Measurements from ENCODE around the gene PLAAT3.
"Not testable (repeated sequence)": the region's sequence is repeated elsewhere in the genome, so short reads cannot be mapped to it uniquely, and the experiment has no call there.

Gene PLAAT3

DNA sequence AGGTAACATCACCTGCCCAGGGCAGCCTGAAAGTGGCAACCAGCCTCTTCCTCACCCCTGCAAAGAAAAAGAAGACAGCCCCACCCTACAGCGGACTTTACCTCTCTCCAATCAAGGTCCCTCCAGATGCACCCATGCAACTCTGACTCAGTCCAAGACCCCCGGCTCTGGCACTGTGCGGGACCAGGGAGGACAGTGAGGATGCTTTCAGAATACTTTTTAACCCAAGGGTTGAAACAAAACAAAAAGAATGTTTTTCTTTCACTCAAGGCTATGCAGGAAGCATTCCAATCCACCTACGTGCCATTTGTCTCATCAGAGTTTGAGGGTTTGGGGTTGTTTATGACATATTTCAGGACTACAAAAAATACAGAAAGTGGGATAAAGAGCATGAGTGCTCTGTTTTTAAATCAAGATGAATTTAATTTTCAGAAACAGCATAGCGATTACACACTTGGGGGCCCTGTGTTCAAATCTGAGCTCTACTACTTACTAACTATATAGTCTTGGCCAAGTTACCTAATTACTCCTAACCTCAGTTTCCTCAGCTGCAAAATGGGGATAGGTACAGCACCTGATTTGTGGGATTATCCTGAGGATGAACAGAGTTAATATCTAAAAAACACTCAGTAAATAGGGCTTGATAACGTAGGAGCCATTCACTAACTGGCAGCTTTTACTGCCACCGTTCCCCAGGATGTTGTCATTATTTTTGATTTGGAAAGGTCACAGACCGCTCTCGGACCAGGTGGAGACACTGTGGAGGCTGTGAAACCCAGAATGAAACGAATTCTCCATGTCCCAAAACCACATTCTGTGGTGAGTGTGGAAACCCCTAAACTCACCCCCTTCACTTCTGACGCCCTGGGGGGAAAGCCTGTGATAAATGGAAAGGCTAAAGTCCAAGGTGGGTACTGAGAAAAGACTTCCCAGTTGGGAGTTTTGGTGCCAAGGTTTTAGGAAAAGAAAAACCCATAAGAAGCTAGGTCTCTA lies 5.6 kb downstream of the PLAAT3 start:
- peak; percentile 67 for DNase-seq

DNA sequence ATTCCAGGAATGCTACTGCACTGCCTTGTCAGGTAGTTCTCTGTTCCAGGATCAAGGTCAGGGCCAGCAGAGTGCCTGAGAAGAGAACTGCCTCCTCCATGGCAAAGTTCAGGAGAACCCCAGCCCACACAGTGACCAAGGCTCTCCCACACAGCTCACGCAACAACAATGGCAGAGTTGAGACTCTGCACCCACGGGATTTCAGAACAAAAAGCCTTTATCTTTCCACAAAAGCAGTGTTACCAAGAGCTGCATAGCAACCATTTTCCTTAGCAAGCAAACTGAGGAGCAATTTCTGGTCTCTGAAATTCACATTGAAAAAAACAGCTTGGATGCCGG lies 11.1 kb downstream of the PLAAT3 start:
- DNase-seq = no peak

DNA sequence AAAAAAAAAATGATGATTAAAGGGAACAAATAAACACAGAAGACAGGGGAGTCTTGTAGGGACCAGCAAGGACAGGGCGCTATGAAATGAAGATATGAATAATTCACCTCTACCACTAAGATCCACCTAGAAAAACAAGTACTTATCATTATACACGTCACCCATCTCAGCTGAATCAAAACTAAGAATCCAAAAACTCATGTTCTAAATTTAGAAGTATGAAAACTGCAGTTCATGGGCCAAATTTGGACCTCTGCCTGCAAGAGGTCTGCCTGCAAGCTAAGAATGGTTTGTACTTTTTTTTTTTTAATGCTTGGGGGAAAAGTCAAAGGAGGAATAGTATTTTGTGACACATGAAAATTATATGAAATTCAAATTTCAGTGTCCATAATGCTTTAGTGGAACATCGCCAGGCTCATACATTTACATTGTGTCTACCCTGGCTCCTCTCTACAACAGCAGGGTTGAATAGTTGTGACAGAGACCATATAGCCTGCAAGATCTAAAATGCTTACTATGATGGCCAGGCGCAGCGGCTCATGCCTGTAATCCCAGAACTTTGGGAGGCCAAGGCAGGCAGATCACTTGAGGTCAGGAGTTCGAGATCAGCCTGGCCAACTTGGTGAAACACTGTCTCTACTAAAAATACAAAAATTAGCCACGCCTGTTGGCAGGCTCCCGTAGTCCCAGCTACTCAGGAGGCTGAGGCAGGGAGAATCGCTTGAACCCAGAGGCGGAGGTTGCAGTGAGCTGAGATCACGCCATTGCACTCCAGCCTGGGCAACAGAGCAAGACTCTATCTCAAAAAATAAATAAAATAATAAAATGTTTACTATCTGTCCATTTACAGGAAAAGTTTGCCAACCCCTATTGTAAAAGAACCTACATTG lies 11.7 kb downstream of the PLAAT3 start:
- DNase-seq = peak; percentile 65

- peak; percentile 80 for DNase-seq
Measured at GRCh38 chr11:63599211-63600122, 14.8 kb downstream of the PLAAT3 start.

GRCh38 chr11:63598556-63598955 lies 15.7 kb downstream of the PLAAT3 start:
- DNase-seq = no peak

DNA sequence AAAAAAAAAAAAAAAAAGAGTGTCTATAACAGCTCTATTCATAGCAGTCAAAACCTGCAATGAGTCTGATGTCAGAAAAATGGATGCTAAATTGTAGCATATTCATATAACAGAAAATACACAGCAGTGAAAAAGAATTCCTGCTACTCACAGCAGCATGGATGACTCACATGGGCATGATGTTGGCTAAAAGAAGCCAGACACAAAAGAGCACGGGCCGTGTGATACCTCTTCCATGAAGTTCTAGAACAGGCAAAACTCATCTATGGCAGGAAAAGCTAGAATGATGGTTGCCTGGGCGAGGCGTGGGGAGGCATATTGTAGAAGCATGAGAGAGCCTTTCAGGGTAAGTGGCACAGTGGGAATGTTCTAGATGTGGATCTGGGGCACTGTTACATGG lies 18.9 kb downstream of the PLAAT3 start:
- DNase-seq = no peak

DNA sequence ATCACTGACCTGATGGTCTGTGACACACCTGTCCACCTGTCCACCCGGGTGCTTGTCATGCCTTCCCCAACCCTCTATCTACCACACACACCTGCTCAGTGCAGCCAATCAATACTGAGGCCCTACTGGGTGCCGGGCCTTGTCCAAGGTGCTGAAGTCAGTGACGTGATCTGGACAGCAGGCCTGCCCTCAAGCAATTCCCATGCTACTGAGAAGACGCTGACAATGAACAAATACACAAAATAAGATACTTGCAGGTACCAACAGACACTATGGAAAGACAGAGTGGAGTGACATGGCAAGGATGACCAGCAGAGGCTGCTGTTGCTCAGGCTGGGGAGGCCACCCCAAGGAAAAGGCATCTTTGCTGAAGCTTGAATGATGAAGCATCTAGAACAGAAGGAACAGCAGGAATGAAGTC lies 21.2 kb downstream of the PLAAT3 start:
- peak; percentile 24 for DNase-seq

DNA sequence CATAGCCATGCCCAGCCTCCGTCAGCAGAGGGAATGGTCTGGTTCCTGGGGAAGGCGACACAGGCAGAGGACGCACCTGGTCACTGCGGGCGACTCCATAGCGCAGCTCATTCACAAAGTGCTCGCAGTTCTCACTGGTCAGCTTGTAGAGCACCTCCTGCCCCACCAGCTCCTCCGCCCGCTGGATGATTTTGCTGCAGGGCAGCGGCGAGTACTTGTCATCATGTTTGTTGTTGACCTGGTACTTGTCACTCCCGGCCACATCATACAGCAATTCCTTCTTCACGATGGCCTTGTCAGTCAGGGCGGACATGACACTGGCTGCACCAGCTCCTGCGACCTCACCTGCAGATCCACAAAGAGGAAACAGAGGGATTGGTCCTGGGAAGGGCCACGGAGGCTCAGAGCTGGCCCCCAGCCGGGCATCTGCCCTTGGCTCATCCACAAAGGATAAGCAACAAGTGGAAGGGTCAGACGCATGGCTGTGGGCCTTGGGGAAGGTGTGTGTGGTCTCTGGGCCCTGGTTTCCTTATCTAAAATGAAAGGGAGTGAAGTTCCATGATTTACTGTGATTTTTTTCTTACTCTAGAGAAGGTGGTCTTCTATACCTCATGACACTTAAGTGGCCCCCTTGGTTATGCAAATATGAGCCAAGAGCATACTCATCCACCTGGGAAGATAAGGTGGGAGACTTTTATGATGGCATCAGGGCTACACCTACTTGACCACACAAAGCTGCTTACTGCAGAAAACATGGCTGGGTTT lies 24.0 kb downstream of the PLAAT3 start:
- no peak for DNase-seq

- DNase-seq = no peak
Measured at GRCh38 chr11:63589000-63589399, 25.2 kb downstream of the PLAAT3 start.

DNA sequence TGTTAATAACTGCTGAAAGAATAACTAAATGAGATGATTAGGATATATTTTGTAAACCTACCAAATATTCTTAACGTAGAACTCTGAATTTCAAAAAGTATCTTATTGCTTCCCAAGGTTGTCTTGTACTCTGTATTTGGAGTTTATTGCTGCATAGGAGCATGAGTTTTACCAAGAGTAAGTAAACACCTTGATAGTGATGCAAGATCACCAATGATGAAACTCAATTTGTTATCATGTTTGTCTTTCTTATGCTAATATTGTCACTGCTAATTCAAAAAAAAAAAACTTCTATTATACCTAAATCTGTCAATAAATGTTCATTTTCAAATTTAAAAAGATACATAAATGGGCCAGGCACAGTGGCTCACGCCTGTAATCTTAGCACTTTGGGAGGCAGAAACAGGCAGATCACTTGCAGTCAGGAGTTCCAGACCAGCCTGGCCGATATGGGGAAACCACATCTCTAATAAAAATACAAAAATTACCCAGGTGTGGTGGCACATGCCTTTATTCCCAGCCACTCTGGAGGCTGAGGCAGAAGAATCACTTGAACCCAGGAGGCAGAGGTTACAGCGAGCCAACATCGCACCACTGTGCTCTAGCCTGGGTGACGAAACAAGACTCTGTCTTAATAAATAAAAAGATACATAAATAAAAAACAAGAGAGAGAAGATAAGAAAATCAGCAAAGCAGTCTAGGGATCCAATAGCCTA lies 27.6 kb downstream of the PLAAT3 start:
- DNase-seq = no peak

DNA sequence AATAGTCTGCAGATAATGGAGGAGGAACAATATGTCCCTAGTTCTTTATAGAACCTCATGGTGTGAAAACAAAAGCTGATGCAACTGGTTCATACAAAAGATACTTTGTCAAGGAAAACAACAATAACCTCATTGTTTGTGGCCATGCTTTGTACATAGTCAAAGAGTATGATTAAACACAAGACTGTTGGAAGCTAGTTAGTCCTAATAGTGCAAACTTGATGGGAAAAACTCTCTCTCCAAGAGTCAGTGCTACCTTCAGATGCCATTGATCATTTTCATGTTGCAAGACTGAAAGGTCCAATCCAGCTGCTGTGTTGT lies 30.9 kb downstream of the PLAAT3 start:
- no peak for DNase-seq

DNA sequence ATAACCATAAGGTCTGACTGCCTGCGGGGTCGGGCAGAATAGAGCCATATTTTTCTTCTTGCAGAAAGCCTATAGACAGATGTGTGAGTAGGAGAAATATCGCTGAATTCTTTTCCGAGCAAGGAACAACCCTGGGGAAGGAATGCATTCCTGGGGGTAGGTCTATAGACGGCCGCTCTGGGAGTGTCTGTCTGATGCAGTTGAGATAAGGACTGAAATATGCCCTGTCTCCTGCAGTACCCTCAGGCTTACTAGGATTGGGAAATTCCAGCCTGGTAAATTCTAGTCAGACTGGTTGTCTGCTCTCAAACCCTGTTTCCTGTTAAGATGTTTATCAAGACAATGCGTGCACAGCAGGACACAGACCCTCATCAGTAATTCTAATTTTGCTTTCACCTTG lies 33.0 kb downstream of the PLAAT3 start:
- DNase-seq = not testable (repeated sequence)

DNA sequence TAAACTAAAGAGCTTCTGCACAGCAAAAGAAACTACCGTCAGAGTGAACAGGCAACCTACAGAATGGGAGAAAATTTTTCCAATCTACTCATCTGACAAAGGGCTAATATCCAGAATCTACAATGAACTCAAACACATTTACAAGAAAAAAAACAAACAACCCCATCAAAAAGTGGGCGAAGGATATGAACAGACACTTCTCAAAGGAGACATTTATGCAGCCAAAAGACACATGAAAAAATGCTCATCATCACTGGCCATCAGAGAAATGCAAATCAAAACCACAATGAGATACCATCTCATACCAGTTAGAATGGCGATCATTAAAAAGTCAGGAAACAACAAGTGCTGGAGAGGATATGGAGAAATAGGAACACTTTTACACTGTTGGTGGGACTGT lies 35.4 kb downstream of the PLAAT3 start:
- DNase-seq = not testable (repeated sequence)

GRCh38 chr11:63574856-63575602 lies 39.2 kb downstream of the PLAAT3 start:
- no peak for DNase-seq

DNA sequence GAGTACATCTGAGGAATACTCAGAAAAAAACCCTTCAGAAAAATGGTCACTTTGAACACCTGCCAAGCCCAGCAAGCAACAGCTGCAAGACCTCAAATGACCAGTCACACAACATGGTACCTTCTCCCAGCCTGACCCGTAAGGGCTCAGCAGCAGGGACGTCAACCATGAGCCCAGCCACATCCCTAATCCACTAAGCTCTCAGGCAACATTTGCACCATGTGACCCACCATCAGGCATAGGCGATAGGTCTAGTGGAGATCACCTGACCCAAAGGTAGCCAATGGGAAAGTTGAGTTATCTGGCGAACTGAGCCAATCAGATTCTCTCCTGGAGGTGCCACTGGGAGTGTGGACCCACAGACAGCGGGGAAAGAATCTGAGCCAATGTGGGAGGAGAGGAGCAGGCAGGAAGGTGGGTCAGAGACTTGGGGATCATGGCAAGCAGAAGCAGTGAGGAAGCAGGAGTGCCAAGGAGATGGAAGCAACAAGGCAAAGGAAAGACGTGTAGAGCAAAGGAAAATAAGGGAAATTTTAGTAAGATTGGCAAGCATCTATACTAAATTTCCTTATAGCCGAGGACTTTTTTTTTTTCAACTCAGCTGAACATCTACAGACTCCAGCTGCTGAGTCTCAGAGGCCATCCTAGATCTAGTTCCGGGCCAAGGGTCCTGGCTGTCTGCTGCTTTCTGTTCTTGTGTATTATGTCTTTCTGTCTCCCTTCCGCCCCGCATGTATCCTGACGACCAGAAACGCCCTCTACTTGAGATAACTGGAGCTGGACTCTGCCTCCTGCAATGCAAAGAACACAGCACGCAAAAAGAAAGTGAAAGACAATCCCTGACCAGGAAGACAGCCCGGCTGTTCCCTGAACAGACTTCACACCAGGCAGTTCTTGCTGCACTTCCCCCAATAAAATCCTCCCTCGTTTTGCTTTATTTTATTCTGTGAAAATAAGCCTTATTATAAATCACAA lies 40.1 kb downstream of the PLAAT3 start:
- DNase-seq = peak; percentile 77

DNA sequence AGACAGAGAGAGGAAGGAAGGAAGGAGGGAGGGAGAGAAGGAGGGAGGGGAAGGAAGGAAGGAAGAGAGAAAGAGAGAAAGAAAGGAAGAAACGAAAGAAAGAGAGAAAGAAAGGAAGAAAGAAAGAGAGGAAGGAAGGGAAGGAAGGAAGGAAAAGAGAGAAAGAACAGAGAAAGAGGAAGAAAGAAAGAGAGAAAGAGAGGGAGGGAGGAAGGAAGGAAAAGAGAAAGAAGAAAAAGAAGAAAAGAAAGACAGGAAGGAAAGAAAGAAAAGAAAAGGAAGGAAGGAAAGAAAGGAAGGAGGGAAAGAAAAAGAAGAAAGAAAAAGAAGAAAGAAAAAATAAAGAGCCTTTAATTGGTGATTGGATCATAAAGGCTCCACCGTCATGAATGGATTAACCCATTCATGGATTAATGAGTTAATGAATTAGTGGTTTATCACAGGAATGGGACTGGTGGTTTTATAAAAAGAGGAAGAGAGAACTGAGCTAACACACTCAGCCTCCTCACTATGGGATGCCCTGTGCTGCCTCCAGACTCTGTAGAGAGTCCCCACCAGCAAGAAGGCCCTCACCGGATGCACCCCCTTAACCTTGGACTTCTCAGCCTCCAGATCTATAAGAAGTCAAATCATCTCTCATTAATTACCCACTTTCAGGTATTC lies 42.1 kb downstream of the PLAAT3 start:
- no peak for DNase-seq

GRCh38 chr11:63569570-63569969 lies 44.7 kb downstream of the PLAAT3 start:
- DNase-seq = no peak

- peak; percentile 90 for DNase-seq
Measured at GRCh38 chr11:63567044-63567840, 47.0 kb downstream of the PLAAT3 start.

Measured in fibroblast of upper back skin (primary cell).